Activated B cell treated with CpG ODN at 0.5 μM for 24 hours (primary cell): ENCODE results near the gene WARS2. TPM values are rescaled to one million over a fixed set of nuclear protein-coding genes. Genes with fewer than 3 reads are reported as not detected.

ENCODE experiments used
- ATAC-seq: fragments of 200-7000 bp; cut with Tn5 transposase; one replicate; pipeline ENCODE4 v1.10.0; 2021; ENCODE audit warnings: low read depth, mild to moderate bottlenecking, moderate library complexity
- CTCF ChIA-PET: fragments of 350-600 bp; sonication (Branson Sonifier 250); formaldehyde crosslinking; loops from one replicate; lab custom pipeline; 2021; ENCODE audit warnings: antibody characterized with exemption; lab: Charles Lee
- POLR2A ChIA-PET: fragments of 350-600 bp; sonication (Branson Sonifier 250); formaldehyde crosslinking; loops from one replicate; lab custom pipeline; 2021; ENCODE audit warnings: antibody characterized with exemption; lab: Charles Lee
- DNase-seq: peaks from one replicate; pipeline ENCODE4 v3.0.0; 2022
- H3K27ac Mint-ChIP-seq: one replicate; pipeline ENCODE4 v1.8.0; 2020; ENCODE audit warnings: mixed read lengths
- H3K27me3 Mint-ChIP-seq: one replicate; pipeline ENCODE4 v1.8.0; 2021; ENCODE audit warnings: mixed read lengths
- H3K36me3 Mint-ChIP-seq: one replicate; pipeline ENCODE4 v1.8.0; 2021; ENCODE audit warnings: low read depth, mixed read lengths
- H3K4me1 Mint-ChIP-seq: one replicate; pipeline ENCODE4 v1.8.0; 2021; ENCODE audit warnings: mixed read lengths
- H3K4me3 Mint-ChIP-seq: one replicate; pipeline ENCODE4 v1.8.0; 2020; ENCODE audit warnings: mild to moderate bottlenecking, mixed read lengths
- H3K9me3 Mint-ChIP-seq: one replicate; pipeline ENCODE4 v1.8.0; 2020; ENCODE audit warnings: mixed read lengths
- CTCF ChIP-seq: fragments of 200-600 bp; IDR thresholded peaks from one replicate; pipeline ENCODE4 v1.8.0; 2022; ENCODE audit warnings: antibody characterized with exemption, mild to moderate bottlenecking
- intact Hi-C: fragments of 100-400 bp; cut with micrococcal nuclease; formaldehyde crosslinking; loops from one replicate; pipeline ENCODE4 v1.15.1; 2024
- total RNA-seq: library from RNA; stranded (reverse); gene quantifications from 2 replicates; pipeline ENCODE4 v1.2.3, GENCODE V29; 2022

WARS2 gene
- total RNA-seq, 1 donor from 2014 or later, result 15.1 TPM

GRCh38 chr1:119115311-119115710 is 25.1 kb downstream of the WARS2 start:
- Mint-ChIP-seq H3K27ac (no peak overlapping the region), H3K4me1 (no peaks in the 10 kb centered on the region), H3K9me3 (peaks cover 14% of the 10 kb centered on the region), H3K36me3 (peaks cover 6% of the 10 kb centered on the region), H3K4me3 (no peak overlapping the region), H3K27me3 (no peaks in the 10 kb centered on the region)
- DNase-seq (no peak), ATAC-seq (no peak)
- TF ChIP-seq CTCF, result no peak
- ChIA-PET CTCF (no interaction called here), POLR2A (no interaction called here)
- intact Hi-C loops, result no loop called here

GRCh38 chr1:119114786-119115185 is 25.7 kb downstream of the WARS2 start:
- ChIA-PET POLR2A (no interaction called here), CTCF (no interaction called here)
- ATAC-seq (no peak), DNase-seq (no peak)
- Mint-ChIP-seq H3K36me3 (peaks cover 6% of the 10 kb centered on the region), H3K4me1 (no peaks in the 10 kb centered on the region), H3K27me3 (no peaks in the 10 kb centered on the region), H3K27ac (no peak overlapping the region), H3K9me3 (peaks cover 10% of the 10 kb centered on the region), H3K4me3 (no peak overlapping the region)
- intact Hi-C loops, result no loop called here
- TF ChIP-seq CTCF, result no peak

GRCh38 chr1:119112791-119113190 is 27.7 kb downstream of the WARS2 start:
- Mint-ChIP-seq H3K9me3 (peaks cover 4% of the 10 kb centered on the region), H3K4me3 (no peak overlapping the region), H3K4me1 (no peaks in the 10 kb centered on the region), H3K36me3 (peaks cover 5% of the 10 kb centered on the region), H3K27me3 (no peaks in the 10 kb centered on the region), H3K27ac (no peak overlapping the region)
- no peak for TF ChIP-seq CTCF
- no peak for DNase-seq
- ChIA-PET POLR2A (no interaction called here), CTCF (no interaction called here)
- no peak for ATAC-seq
- intact Hi-C loops, result no loop called here

GRCh38 chr1:119112244-119112643 is 28.2 kb downstream of the WARS2 start:
- no peak overlapping the region for H3K27ac Mint-ChIP-seq
- no peak for ATAC-seq
- H3K27me3 Mint-ChIP-seq, result no peaks in the 10 kb centered on the region
- CTCF ChIA-PET, result no interaction called here
- intact Hi-C loops, result no loop called here
- H3K36me3 Mint-ChIP-seq, result peaks cover 4% of the 10 kb centered on the region
- POLR2A ChIA-PET, result no interaction called here
- no peak for DNase-seq
- peaks cover 4% of the 10 kb centered on the region for H3K9me3 Mint-ChIP-seq
- H3K4me3 Mint-ChIP-seq, result no peak overlapping the region
- no peaks in the 10 kb centered on the region for H3K4me1 Mint-ChIP-seq
- TF ChIP-seq CTCF, result no peak

- TF ChIP-seq CTCF, result no peak
- ChIA-PET CTCF (no interaction called here), POLR2A (no interaction called here)
- Mint-ChIP-seq H3K36me3 (peaks cover 2% of the 10 kb centered on the region), H3K4me1 (no peaks in the 10 kb centered on the region), H3K27me3 (no peaks in the 10 kb centered on the region), H3K27ac (no peak overlapping the region), H3K9me3 (peaks cover 4% of the 10 kb centered on the region), H3K4me3 (no peak overlapping the region)
- intact Hi-C loops, result no loop called here
- DNase-seq (no peak), ATAC-seq (no peak)
Measured at GRCh38 chr1:119108988-119109387, 31.5 kb downstream of the WARS2 start.
